Endothelial cell of umbilical vein (primary cell): ENCODE measurements around the gene HMCES. TPM values are rescaled to one million over a fixed set of nuclear protein-coding genes. Genes with fewer than 3 reads are reported as not detected.

Experiments used
- BruUV-seq: library from RNA; stranded (reverse); fragments of 400-500 nt; replicated peaks from 2 replicates; lab custom pipeline; 2021; lab: Mats Ljungman, UMichigan
- CTCF ChIA-PET: fragments of 300-600, 350-600 bp; sonication (Branson Sonifier 250); formaldehyde crosslinking; loops from one replicate; lab custom pipeline; 2021; ENCODE audit warnings: antibody characterized with exemption, inconsistent platforms; lab: Charles Lee
- POLR2A ChIA-PET: fragments of 300-600, 350-600 bp; sonication (Branson Sonifier 250); formaldehyde crosslinking; loops from one replicate; lab custom pipeline; 2021; ENCODE audit warnings: antibody characterized with exemption, inconsistent platforms; lab: Charles Lee
- DNase-seq: peaks from one replicate; pipeline ENCODE4 v3.0.0-alpha.2; 2011; ENCODE audit warnings: low read depth, low spot score
- FAIRE-seq: peaks from 2 replicates; lab custom pipeline; 2011; peaks lifted over from hg19 to GRCh38; lab: Jason Lieb, UNC
- H2AFZ ChIP-seq: 2 replicates; pipeline ENCODE4 v1.6.0; 2012; ENCODE audit warnings: low read depth, low read length, control low read depth, inconsistent platforms
- H3K27ac ChIP-seq: 2 replicates; pipeline ENCODE4 v1.5.1; 2011; ENCODE audit warnings: low read depth, mild to moderate bottlenecking, control low read depth, low read length, moderate library complexity; ENCODE audit not compliant: insufficient read depth
- H3K27me3 ChIP-seq, 2 experiments: 2 replicates each; pipeline versions ENCODE4 v1.6.0 to v1.6.1; 2011; ENCODE audit warnings: low read length in 2 of 2, mixed read lengths in 1 of 2; ENCODE audit not compliant: control insufficient read depth in 2 of 2, insufficient read depth in 2 of 2
- H3K36me3 ChIP-seq, 2 experiments: 2 replicates in 1 of 2; 3 replicates in 1 of 2; pipeline ENCODE4 v1.5.1; 2011; ENCODE audit warnings: low read length in 2 of 2, mild to moderate bottlenecking in 1 of 2, moderate library complexity in 1 of 2; ENCODE audit not compliant: control insufficient read depth in 2 of 2, insufficient read depth in 2 of 2; ENCODE audit errors: extremely low read depth in 1 of 2
- H3K4me1 ChIP-seq: 3 replicates; pipeline ENCODE4 v1.5.1; 2011; ENCODE audit warnings: mild to moderate bottlenecking, low read length; ENCODE audit not compliant: control insufficient read depth, insufficient read depth; ENCODE audit errors: extremely low read depth
- H3K4me2 ChIP-seq: 2 replicates; pipeline ENCODE4 v1.6.1; 2011; ENCODE audit warnings: low read length, control low read depth, mixed read lengths; ENCODE audit not compliant: insufficient read depth
- H3K4me3 ChIP-seq, 3 experiments: fragments of 200-600 bp in 1 of 3; sonication (generic), shearing (Covaris generic) in 1 of 3; replicated peaks in 1 of 3; 2 replicates each; pipeline ENCODE4 v1.5.1; 2011 to 2016; ENCODE audit warnings: control low read depth in 3 of 3, low read length in 3 of 3, mild to moderate bottlenecking in 2 of 3, inconsistent platforms in 1 of 3, low read depth in 1 of 3, moderate library complexity in 1 of 3; ENCODE audit not compliant: insufficient read depth in 1 of 3
- H3K79me2 ChIP-seq: 2 replicates; pipeline ENCODE4 v1.6.0; 2012; ENCODE audit warnings: low read length, inconsistent platforms; ENCODE audit not compliant: control insufficient read depth, insufficient read depth
- H3K9ac ChIP-seq: replicated peaks from 2 replicates; pipeline ENCODE3; 2011; ENCODE audit warnings: low read length, control low read depth; ENCODE audit not compliant: insufficient read depth; ENCODE audit errors: extremely low read depth
- H3K9me1 ChIP-seq: replicated peaks from 3 replicates; pipeline ENCODE4 v1.6.0; 2011; ENCODE audit warnings: mild to moderate bottlenecking, low read length; ENCODE audit not compliant: control insufficient read depth, insufficient read depth; ENCODE audit errors: extremely low read depth
- H3K9me3 ChIP-seq: replicated peaks from 2 replicates; pipeline ENCODE4 v1.5.1; 2012; ENCODE audit warnings: low read length, inconsistent platforms; ENCODE audit not compliant: control insufficient read depth, insufficient read depth
- H4K20me1 ChIP-seq: replicated peaks from 2 replicates; pipeline ENCODE3; 2011; ENCODE audit warnings: mild to moderate bottlenecking, low read length; ENCODE audit not compliant: control insufficient read depth, insufficient read depth; ENCODE audit errors: extremely low read depth
- CTCF ChIP-seq, 2 donors: IDR thresholded peaks; 1 replicate in 1 of 2; 2 replicates in 1 of 2; pipeline ENCODE4 v1.5.1; 2011; ENCODE audit warnings: low read length in 2 of 2, mild to moderate bottlenecking in 2 of 2, moderate library complexity in 2 of 2, control low read depth in 1 of 2, inconsistent platforms in 1 of 2, low read depth in 1 of 2; ENCODE audit not compliant: insufficient read depth in 1 of 2; ENCODE audit errors: extremely low read depth in 1 of 2
- EZH2 ChIP-seq: IDR thresholded peaks from 2 replicates; pipeline ENCODE4 v1.6.1; 2012; ENCODE audit warnings: borderline replicate concordance, low read depth, mild to moderate bottlenecking, moderate library complexity, low read length, inconsistent platforms; ENCODE audit not compliant: severe bottlenecking
- FOS ChIP-seq: IDR thresholded peaks from 2 replicates; pipeline ENCODE4 v1.6.1; 2011; ENCODE audit warnings: mild to moderate bottlenecking, low read length, moderate library complexity, borderline replicate concordance; ENCODE audit not compliant: insufficient read depth
- GATA2 ChIP-seq: IDR thresholded peaks from 2 replicates; pipeline ENCODE4 v1.7.0; 2011; ENCODE audit warnings: low read depth, mild to moderate bottlenecking, moderate library complexity, mixed read lengths, low read length; ENCODE audit not compliant: insufficient read length, insufficient read depth
- JUN ChIP-seq: IDR thresholded peaks from 2 replicates; pipeline ENCODE4 v1.6.1; 2011; ENCODE audit warnings: borderline replicate concordance, low read depth; ENCODE audit not compliant: insufficient read length, insufficient read depth
- MAX ChIP-seq: IDR thresholded peaks from 2 replicates; pipeline ENCODE4 v1.6.1; 2011; ENCODE audit not compliant: insufficient read depth, insufficient read length
- MYC ChIP-seq: IDR thresholded peaks from one replicate; pipeline ENCODE4 v1.6.1; 2011; ENCODE audit warnings: mild to moderate bottlenecking, low read depth, low read length
- POLR2A ChIP-seq: IDR thresholded peaks from 2 replicates; pipeline ENCODE4 v1.6.1; 2012; ENCODE audit warnings: low read depth, mild to moderate bottlenecking, control low read depth, low read length
- POLR2AphosphoS5 ChIP-seq: IDR thresholded peaks from 2 replicates; pipeline ENCODE4 v1.6.1; 2012; ENCODE audit warnings: low read depth, mild to moderate bottlenecking, control low read depth, low read length, moderate library complexity; ENCODE audit not compliant: insufficient read depth
- dilution Hi-C: fragments of 300-500 bp; cut with MboI; formaldehyde crosslinking; loops from one replicate; pipeline ENCODE4 v1.15.0; 2019; ENCODE audit warnings: low sequenced_read_pairs; ENCODE audit not compliant: extremely low pct_ligation_motif_present
- intact Hi-C: fragments of 100-400 bp; cut with micrococcal nuclease; formaldehyde crosslinking; loops from one replicate; pipeline ENCODE4 v1.10.0; 2022
- polyA plus RNA-seq, 4 experiments: library from polyadenylated mRNA; depleted of rRNA in 3 of 4; stranded (reverse) in 3 of 4; unstranded in 1 of 4; fragments of >200 nt; gene quantifications; 2 replicates each; pipeline versions ENCODE4 v1.2.1 to v1.2.3, GENCODE V29; 2011 to 2012; ENCODE audit warnings: missing spikeins in 1 of 4
- total RNA-seq: library from RNA; stranded (reverse); gene quantifications from 2 replicates; pipeline ENCODE4 v1.2.3, GENCODE V29; 2021

HMCES gene
- total and polyA plus RNA-seq, 2 donors (not counting 3 experiments of a cell fraction or from before 2014, with no cell fraction given): 30.6 to 40.8 TPM

GRCh38 chr3:129248286-129248979, 30.2 kb upstream of the HMCES start:
- H3K9ac ChIP-seq: peak overlapping the region; percentile 87
- H3K9me1 ChIP-seq: no peaks in the 10 kb centered on the region
- no peak overlapping the region for H2AFZ ChIP-seq
- H3K4me2 ChIP-seq: peak overlapping the region; percentile 14
- peak overlapping the region; percentile 1 to 84 (median 83) for H3K4me3 ChIP-seq
- ChIA-PET CTCF (interaction anchor here (1.5 to 6.2 kb wide), 2 partner anchors 86 to 278 kb away, joined by 9 to 111 read pairs; no protein-coding TSS in a partner anchor), POLR2A (no interaction called here)
- dilution Hi-C loops (no loop called here), intact Hi-C loops (loop anchor here (2.0 to 5.0 kb wide), 3 partner anchors 36 to 631 kb away; partner anchors contain the start of gene ACAD9)
- no peak for TF ChIP-seq GATA2
- TF ChIP-seq POLR2A: no peak
- TF ChIP-seq MYC: no peak
- TF ChIP-seq JUN: no peak
- TF ChIP-seq CTCF (IDR thresholded peaks at IDR 0.05; ENCODE audit: extremely low read depth in 1 of 2, insufficient read depth in 1 of 2, low read depth in 1 of 2, low read length in 2 of 2): no peak
- no peak for TF ChIP-seq FOS
- TF ChIP-seq EZH2: no peak
- TF ChIP-seq POLR2AphosphoS5: no peak
- TF ChIP-seq MAX: no peak
- no peaks in the 10 kb centered on the region for H4K20me1 ChIP-seq
- no peak for DNase-seq
- peaks cover 17% of the 10 kb centered on the region for H3K4me1 ChIP-seq
- H3K79me2 ChIP-seq: peaks cover 34% of the 10 kb centered on the region
- no peaks in the 10 kb centered on the region for H3K27me3 ChIP-seq
- FAIRE-seq: no peak
- H3K36me3 ChIP-seq: peaks cover 9 to 14% of the 10 kb centered on the region in 2 experiments
- no TSS peak for BruUV-seq
- no peaks in the 10 kb centered on the region for H3K9me3 ChIP-seq
- no peak overlapping the region for H3K27ac ChIP-seq
